GM10266 (cell line): ENCODE data around the gene GULP1.
A peak's percentile ranks its signal among the peaks of the same experiment; 100 is the strongest.

Experiments used
- DNase-seq: peaks from one replicate; pipeline ENCODE4 v3.0.0; 2012; ENCODE audit errors: extremely low spot score
- CTCF ChIP-seq: IDR thresholded peaks from 2 replicates; pipeline ENCODE4 v1.5.1; 2012; ENCODE audit warnings: mild to moderate bottlenecking, low read depth; ENCODE audit not compliant: control insufficient read depth, insufficient read depth; ENCODE audit errors: missing control alignments

Gene GULP1

GRCh38 chr2:188388831-188389230, 97.2 kb downstream of the GULP1 start:
- no peak for TF ChIP-seq CTCF
- no peak for DNase-seq

- no peak for DNase-seq
- TF ChIP-seq CTCF: no peak
Observed at GRCh38 chr2:188391354-188391753, 99.7 kb downstream of the GULP1 start.

GRCh38 chr2:188394931-188395472, 103.3 kb downstream of the GULP1 start:
- no peak for DNase-seq
- TF ChIP-seq CTCF: no peak

- peak; percentile 11 for TF ChIP-seq CTCF
- DNase-seq: no peak
Observed at GRCh38 chr2:188395903-188396689, 104.4 kb downstream of the GULP1 start.

GRCh38 chr2:188399159-188399558, 107.5 kb downstream of the GULP1 start:
- DNase-seq: no peak
- TF ChIP-seq CTCF: no peak

- no peak for DNase-seq
- TF ChIP-seq CTCF: no peak
Observed at GRCh38 chr2:188403676-188404075, 112.0 kb downstream of the GULP1 start.

GRCh38 chr2:188404341-188405004, 112.8 kb downstream of the GULP1 start:
- no peak for TF ChIP-seq CTCF
- no peak for DNase-seq
